ENCODE measurements around the gene DDRGK1.

The DDRGK1 gene

DNA sequence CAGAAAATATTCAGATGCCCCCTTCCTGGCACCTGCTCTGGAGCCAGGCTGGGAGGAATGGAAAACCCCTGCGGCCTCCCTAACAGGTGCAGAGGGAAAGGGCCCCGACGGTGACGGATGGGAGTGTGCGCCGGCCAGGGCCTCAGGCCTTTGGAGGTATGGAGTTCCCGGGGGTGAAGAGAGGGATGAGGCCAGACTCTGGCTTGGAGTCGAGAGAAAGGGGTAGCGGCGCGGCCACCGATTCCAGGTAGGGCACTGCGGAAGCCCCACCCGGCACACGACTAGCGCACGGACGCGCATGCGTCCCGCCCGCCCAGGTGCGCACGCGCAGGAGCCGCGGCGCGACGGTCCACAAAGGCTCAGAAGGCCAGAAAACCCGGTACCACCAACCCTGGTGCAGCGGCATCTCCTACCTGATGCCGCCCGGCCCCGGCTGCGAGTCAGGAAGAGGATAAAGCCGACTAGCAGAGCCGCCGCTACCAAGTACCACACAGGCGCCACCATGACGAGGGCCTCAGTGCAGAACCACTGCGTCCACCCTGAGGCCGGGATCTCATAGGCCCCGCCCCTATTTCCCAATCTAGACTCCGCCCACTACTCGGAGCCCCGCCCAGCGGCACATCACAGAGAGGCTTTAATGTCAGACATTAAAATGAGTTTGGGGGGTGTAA, at the start of gene DDRGK1:
Gene DDRGK1 (minus strand): TSS at position 559 of the 671 bp plus-strand sequence. CDS start 55 bp downstream, at position 504.
- Mint-ChIP-seq H3K9me3 (no peaks in the 10 kb centered on the region), H3K27me3 (no peaks in the 10 kb centered on the region), H3K4me3 (peak within 1 kb of the TSS; percentile 95), H3K36me3 (ENCODE audit: low read depth) (peaks cover 23% of the 10 kb centered on the region), H3K27ac (peak within 1 kb of the TSS; percentile 97), H3K4me1 (ENCODE audit: low read depth) (peaks cover 24% of the 10 kb centered on the region)

DNA sequence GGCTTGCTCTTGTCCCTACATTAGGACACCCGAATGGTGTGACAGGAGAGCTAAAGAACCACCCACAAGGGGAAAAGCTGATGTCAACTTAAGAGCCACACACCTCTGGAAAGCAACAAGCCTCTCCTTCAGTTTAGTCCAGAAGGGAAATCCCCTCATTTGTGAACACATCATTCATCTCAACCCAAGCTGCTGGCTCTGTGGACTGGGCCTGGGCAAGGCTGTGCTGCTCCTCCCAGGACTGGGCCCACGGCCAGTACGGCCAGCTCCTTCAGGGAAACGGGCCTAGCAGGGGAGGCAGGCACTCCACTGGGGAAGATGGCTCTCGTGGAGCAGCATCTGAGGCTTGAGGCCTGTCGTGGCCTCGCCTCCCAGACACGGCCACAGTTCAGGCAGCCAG, 47.3 kb upstream of the DDRGK1 start:
- Mint-ChIP-seq H3K9me3 (no peaks in the 10 kb centered on the region), H3K4me1 (ENCODE audit: low read depth) (peaks cover 7% of the 10 kb centered on the region), H3K36me3 (ENCODE audit: low read depth) (peaks cover 5% of the 10 kb centered on the region), H3K27ac (no peak overlapping the region), H3K27me3 (peaks cover 19% of the 10 kb centered on the region), H3K4me3 (no peak overlapping the region)

DNA sequence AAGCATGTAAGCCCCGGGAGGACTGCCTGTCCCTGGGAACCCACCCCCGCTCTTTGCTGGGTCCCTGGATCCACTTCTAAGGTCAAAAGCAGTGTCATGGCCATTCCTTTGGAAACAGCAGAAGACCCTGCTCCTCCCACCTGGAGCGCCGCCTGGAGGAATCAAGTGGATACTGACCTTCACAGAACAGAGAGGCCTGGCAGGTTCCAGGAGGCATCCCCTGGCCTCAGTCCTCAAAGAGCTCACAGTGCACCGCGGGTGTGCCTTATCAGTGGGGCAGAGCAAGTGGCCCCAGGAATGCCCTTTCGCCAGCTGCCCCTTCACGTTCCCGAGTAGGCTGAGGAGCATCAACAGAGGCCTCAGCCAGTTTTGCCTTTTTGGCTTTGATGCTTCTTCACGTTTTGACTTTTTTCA, 45.6 kb upstream of the DDRGK1 start:
- no peak overlapping the region for H3K4me3 Mint-ChIP-seq
- no peak overlapping the region for H3K27ac Mint-ChIP-seq
- H3K36me3 Mint-ChIP-seq (ENCODE audit: low read depth), result peaks cover 1% of the 10 kb centered on the region
- H3K27me3 Mint-ChIP-seq, result peaks cover 24% of the 10 kb centered on the region
- peaks cover 14% of the 10 kb centered on the region for H3K4me1 Mint-ChIP-seq (ENCODE audit: low read depth)
- H3K9me3 Mint-ChIP-seq, result no peaks in the 10 kb centered on the region

DNA sequence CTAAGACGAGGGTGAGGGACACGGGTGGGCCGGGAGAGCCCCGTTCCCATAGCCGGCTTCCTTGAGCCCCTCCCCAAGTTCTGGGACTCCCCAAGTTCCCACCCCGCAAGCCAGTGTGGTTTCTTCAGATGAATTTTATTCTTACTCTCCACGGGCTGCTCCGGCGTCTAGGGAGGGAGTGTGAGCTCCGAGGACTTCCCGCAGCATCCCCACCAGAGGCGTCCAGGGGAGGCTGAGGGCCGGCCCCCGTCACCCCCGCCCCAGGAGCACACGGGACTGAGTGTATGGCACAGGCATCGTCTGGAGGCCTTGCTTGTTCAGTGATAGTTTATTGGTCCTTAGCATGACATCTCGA, 44.5 kb upstream of the DDRGK1 start:
- H3K4me1 Mint-ChIP-seq (ENCODE audit: low read depth), result peaks cover 17% of the 10 kb centered on the region
- peaks cover 32% of the 10 kb centered on the region for H3K27me3 Mint-ChIP-seq
- no peaks in the 10 kb centered on the region for H3K36me3 Mint-ChIP-seq (ENCODE audit: low read depth)
- no peaks in the 10 kb centered on the region for H3K9me3 Mint-ChIP-seq
- no peak overlapping the region for H3K27ac Mint-ChIP-seq
- H3K4me3 Mint-ChIP-seq, result no peak overlapping the region

DNA sequence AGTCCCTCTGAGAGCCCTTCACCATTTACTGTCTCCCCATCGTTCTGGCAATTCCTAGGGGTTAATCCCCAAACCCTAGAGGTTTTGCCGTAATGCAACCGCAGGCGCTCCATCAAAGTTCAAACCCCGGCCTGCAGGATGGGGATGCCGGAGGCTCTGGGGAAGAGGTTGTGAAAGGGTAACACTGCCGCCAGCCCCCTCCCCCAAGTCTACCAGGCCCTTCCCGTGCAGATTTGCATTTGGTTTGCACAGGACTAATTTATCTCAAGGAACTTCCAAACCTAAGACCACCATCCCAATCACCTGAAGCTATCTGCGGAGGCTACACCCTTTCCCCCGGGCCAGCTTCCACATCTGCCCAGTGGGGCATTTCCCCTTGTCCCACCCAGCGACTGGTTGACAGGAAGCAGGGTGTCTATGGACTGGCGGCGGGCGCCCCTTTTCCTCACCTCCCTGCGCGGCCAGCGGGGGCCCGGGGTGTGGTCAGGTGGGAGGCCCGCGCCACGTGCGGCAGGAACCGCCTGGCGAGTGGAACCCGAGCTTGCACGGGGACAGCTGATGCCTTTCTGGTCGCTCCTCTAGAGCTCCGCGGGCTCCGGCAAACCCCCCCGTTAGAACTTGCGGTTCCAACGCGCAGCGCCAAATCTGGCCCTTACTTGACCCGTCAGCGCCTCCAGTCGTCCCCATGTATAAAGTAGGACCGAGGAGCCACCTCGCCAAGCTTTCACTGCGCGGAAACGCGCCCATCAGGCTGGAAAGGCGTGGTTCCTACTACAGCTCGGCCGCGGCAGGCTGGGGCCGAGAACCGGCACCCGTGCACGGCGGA, 43.9 kb upstream of the DDRGK1 start:
- Mint-ChIP-seq H3K4me1 (ENCODE audit: low read depth) (peaks cover 17% of the 10 kb centered on the region), H3K4me3 (no peak overlapping the region), H3K9me3 (no peaks in the 10 kb centered on the region), H3K27ac (no peak overlapping the region), H3K27me3 (peaks cover 32% of the 10 kb centered on the region), H3K36me3 (ENCODE audit: low read depth) (no peaks in the 10 kb centered on the region)

DNA sequence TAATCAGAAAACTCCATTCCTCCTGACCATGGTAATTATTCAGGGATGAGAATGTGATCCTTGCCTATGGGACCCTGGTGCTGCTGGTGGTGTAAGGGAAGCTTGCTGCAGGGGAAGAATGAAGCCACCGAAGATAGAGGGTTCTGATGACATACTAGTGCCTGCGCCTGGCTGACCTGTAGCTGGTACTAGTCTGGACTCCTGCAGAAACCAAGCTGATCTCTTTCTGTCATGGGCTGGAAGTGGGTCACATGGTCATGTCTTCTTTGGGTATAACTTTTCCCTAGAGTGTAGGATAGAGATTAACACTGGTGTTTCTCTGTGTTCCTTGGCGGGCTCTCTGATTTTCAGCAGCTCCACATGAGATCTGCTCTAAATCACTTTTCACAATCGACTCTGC, 43.2 kb upstream of the DDRGK1 start:
- Mint-ChIP-seq H3K27ac (no peak overlapping the region), H3K9me3 (no peaks in the 10 kb centered on the region), H3K4me1 (ENCODE audit: low read depth) (peaks cover 17% of the 10 kb centered on the region), H3K4me3 (no peak overlapping the region), H3K27me3 (peaks cover 32% of the 10 kb centered on the region), H3K36me3 (ENCODE audit: low read depth) (no peaks in the 10 kb centered on the region)

DNA sequence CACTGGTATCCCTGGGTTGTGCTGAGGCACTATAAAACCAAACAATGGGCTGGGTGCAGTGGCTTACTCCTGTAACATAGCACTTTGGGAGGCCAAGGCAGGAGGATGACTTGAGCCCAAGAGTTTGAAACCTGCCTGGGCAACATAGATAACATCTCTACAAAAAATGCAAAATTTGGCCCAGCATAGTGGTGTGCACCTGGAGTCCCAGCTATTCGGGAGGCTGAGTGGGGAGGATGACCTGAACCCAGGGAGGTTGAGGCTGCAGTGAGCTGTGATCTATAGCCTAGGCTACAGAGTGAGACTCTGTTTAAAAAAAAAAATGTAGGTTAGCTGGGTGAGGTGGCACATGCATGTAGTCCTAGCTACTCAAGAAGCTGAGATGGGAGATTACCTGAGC, 42.2 kb upstream of the DDRGK1 start:
- H3K27me3 Mint-ChIP-seq, result peaks cover 40% of the 10 kb centered on the region
- H3K27ac Mint-ChIP-seq, result no peak overlapping the region
- H3K9me3 Mint-ChIP-seq, result no peaks in the 10 kb centered on the region
- H3K4me3 Mint-ChIP-seq, result no peak overlapping the region
- H3K36me3 Mint-ChIP-seq (ENCODE audit: low read depth), result no peaks in the 10 kb centered on the region
- peaks cover 13% of the 10 kb centered on the region for H3K4me1 Mint-ChIP-seq (ENCODE audit: low read depth)

DNA sequence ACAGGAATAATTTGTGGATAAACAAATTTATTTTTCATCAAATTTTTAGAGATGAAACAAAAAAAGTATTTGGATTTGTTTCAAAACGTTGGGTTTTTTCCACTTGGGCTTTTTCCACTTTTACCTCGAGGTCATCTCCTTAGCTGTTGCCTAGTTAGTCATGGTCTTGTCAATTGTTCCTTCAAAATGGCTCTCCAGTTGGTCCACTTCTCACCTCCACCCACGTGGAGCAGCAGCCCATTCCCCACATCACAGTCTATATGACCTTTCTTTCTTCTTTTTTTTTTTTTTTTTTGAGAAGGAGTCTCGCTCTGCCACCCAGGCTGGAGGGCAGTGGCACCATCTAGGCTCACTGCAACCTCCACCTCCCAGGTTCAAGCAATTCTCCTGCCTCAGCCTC, 41.2 kb upstream of the DDRGK1 start:
- Mint-ChIP-seq H3K27ac (peak overlapping the region; percentile 66), H3K4me1 (ENCODE audit: low read depth) (peaks cover 10% of the 10 kb centered on the region), H3K4me3 (peak overlapping the region; percentile 7), H3K36me3 (ENCODE audit: low read depth) (peaks cover 3% of the 10 kb centered on the region), H3K27me3 (peaks cover 46% of the 10 kb centered on the region), H3K9me3 (no peaks in the 10 kb centered on the region)

DNA sequence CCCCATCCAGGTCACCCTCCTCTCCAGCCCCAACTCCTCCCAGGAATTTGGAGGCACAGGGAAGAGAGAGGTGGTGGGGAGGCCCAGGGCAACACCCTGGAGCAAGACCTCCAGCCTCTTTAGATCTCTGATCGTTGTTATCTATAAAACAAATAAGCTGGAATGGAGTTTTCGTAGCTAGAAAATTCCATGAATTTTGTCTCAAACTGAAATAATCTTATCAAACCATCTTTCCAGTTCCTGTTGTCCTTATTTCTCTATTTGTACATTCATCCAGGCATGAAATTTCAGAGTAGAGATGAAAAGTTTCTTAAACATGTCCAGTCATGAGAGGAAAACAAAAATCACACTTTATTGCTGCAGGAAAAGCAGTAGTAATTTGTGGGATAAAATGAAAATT, 40.7 kb upstream of the DDRGK1 start:
- Mint-ChIP-seq H3K36me3 (ENCODE audit: low read depth) (peaks cover 3% of the 10 kb centered on the region), H3K27ac (no peak overlapping the region), H3K9me3 (no peaks in the 10 kb centered on the region), H3K4me3 (no peak overlapping the region), H3K4me1 (ENCODE audit: low read depth) (peaks cover 10% of the 10 kb centered on the region), H3K27me3 (peaks cover 48% of the 10 kb centered on the region)

DNA sequence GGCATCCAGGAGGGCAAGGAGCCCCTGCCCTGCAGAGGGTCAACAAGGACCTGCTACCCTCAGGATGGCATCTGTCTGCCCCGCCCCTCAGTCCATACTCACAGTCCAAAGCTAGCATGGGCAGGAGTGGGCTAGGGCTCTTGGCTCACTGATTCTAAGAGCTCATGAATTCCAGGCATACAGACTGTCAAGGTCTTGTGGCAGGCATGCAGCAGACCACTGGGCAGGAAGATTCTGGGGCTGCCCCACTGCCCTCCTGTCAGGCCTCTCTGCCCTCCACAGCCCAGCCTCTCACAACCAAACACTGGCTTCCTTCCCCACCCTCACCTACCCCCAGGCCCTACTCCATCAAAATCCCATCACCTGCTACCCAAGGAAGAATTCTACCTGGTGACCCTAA, 40.1 kb upstream of the DDRGK1 start:
- H3K4me3 Mint-ChIP-seq, result no peak overlapping the region
- peaks cover 15% of the 10 kb centered on the region for H3K4me1 Mint-ChIP-seq (ENCODE audit: low read depth)
- H3K27me3 Mint-ChIP-seq, result peaks cover 48% of the 10 kb centered on the region
- no peak overlapping the region for H3K27ac Mint-ChIP-seq
- no peaks in the 10 kb centered on the region for H3K9me3 Mint-ChIP-seq
- peaks cover 3% of the 10 kb centered on the region for H3K36me3 Mint-ChIP-seq (ENCODE audit: low read depth)

DNA sequence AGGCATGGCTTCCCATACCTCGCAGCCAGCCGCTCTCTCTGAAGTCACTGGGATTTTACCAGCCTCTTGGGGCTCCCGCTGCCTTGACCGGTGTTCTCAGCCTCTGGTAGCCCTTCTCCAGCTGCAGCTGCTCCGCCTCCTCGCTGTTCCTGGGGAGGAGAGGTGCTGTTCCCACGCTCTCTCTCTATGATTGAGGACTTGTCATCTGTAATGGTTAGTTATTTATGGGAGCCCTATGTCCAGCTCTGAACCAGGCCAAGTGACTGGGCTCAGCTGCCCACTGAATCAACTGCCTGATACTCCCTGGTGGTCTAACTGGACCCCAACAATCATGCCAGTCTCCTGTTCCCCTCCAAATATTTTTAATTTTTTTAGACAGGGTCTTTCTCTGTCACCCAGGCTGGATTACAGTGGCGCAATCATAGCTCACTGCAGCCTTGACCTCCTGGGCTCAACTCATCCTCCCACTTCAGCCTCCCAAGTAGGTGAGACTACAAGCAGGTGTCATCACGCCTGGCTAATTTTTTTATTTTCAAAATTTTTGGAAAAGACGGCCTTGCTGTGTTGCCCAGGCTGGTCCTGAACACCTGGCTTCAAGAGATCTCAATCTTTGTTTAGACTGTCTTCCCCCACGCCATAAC, 39.4 kb upstream of the DDRGK1 start:
- peaks cover 50% of the 10 kb centered on the region for H3K27me3 Mint-ChIP-seq
- peaks cover 17% of the 10 kb centered on the region for H3K4me1 Mint-ChIP-seq (ENCODE audit: low read depth)
- no peak overlapping the region for H3K4me3 Mint-ChIP-seq
- no peak overlapping the region for H3K27ac Mint-ChIP-seq
- H3K9me3 Mint-ChIP-seq, result no peaks in the 10 kb centered on the region
- peaks cover 3% of the 10 kb centered on the region for H3K36me3 Mint-ChIP-seq (ENCODE audit: low read depth)

DNA sequence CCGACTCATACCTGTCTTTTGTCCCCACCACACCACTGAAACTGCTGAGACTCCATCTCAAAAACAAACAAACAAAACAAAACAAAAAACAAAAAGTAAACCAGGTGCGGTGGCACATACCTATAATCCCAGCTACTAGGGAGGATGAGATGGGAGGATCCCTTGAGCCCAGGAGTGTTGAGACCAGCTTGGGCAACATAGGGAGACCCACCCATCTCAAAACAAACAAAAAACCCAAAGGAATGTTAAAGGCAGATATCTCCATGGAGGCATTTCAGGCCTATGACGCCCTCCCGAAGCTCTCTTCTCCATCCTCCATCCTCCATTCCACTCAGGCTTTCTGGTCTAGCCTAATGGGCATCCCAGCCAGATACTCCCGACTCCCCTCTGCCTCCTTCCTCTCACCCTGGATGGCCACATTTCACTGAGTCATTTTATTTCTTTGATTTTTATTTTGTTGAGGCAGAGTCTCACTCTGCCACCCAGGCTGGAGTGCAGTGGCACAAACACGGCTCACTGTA, 37.8 kb upstream of the DDRGK1 start:
- no peak overlapping the region for H3K4me3 Mint-ChIP-seq
- H3K9me3 Mint-ChIP-seq, result no peaks in the 10 kb centered on the region
- H3K36me3 Mint-ChIP-seq (ENCODE audit: low read depth), result peaks cover 3% of the 10 kb centered on the region
- H3K27me3 Mint-ChIP-seq, result peaks cover 50% of the 10 kb centered on the region
- H3K4me1 Mint-ChIP-seq (ENCODE audit: low read depth), result peaks cover 17% of the 10 kb centered on the region
- no peak overlapping the region for H3K27ac Mint-ChIP-seq

DNA sequence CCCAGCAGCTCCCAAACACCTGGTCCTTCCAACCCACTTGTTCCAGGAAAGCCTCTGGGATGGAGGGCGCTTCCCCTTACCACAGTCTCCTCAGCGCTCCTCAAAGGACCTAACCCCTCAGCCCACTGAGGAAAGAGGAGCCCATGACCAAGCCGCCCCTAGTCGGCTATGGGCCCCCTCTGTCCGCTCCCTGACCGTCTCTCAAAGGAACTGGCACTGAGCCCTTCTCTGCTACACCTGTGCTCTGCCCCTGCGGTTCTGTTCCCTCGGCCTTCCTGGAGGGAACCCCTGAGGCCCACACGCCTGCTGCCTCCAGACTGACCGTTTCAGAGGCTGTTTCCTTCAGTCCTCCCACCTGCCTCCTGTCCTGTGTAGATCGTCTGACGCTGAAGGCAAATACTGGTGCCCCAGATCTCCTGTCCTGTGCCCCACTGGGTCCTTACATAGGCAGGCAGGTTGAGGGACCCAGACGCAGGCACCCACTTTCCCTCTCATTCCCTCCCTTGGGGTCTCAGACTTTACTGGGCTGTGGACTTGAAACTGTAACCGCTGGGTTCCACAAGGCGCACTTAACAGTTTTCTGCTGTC, 36.4 kb upstream of the DDRGK1 start:
- no peak overlapping the region for H3K27ac Mint-ChIP-seq
- H3K4me1 Mint-ChIP-seq (ENCODE audit: low read depth), result peaks cover 16% of the 10 kb centered on the region
- peaks cover 60% of the 10 kb centered on the region for H3K27me3 Mint-ChIP-seq
- peaks cover 3% of the 10 kb centered on the region for H3K36me3 Mint-ChIP-seq (ENCODE audit: low read depth)
- H3K9me3 Mint-ChIP-seq, result no peaks in the 10 kb centered on the region
- H3K4me3 Mint-ChIP-seq, result peak overlapping the region; percentile 49

DNA sequence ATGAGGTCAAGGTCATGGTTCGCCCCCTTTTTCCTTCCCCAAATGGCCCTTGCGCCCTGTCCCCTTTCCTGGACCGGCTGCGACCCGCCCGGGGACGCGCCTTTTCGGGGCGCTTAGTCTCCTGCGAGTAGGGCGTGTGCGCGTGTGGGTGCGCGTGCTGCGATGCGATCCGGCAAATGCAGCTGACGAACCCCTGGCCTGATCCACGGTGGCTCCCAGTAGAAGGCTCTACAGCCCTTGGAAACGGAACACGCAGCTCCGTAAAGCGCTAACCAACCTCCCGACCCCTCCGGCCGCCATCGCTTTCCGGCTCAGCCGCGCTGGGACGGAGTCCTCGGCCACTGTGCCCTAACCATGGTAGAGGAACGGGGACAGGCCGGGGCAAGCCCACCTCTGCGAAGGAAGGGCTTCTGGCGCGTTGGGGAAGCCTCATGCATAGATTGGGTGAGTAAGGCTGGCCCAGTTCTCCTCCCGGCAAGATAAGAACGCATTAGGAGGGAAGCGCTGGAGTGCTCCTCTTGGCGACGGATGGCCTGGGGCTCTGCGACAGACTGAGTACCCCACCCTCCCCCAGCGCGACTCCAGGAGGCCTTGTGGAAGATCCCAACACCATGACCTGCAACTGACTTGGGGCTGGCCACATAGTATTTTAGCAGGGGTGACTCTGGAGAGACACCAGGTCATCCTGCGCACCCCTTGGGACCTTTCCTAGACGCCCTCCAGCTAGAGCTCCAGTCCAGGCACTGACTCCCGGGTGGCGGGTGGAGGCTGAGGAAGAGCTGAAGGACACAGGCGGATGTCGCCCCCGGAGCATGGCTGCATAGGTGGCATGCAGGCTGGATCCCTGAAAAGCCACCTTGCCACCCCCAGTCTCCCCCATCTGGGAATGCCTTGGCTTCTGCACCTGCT, 35.6 kb upstream of the DDRGK1 start:
- no peak overlapping the region for H3K27ac Mint-ChIP-seq
- H3K9me3 Mint-ChIP-seq, result no peaks in the 10 kb centered on the region
- peaks cover 3% of the 10 kb centered on the region for H3K36me3 Mint-ChIP-seq (ENCODE audit: low read depth)
- peak overlapping the region; percentile 81 for H3K4me3 Mint-ChIP-seq
- peaks cover 9% of the 10 kb centered on the region for H3K4me1 Mint-ChIP-seq (ENCODE audit: low read depth)
- peaks cover 58% of the 10 kb centered on the region for H3K27me3 Mint-ChIP-seq

Measured in stimulated activated naive CD8-positive, alpha-beta T cell treated with anti-CD3 and anti-CD28 coated beads, Interleukin-15, Interleukin-2, amounts not matched to agents 100 ng/mL and 50 ng/mL, for 24 hours (primary cell).